Measurements from ENCODE around the gene PROCA1. TPM values are rescaled to one million over a fixed set of nuclear protein-coding genes. Genes with fewer than 3 reads are reported as not detected.

PROCA1 gene
- total and polyA plus RNA-seq, 2 of the 13 experiments (the other 11 are each of a cell fraction or from before 2014, with no cell fraction given): 0.73 to 1.5 TPM

- TF ChIP-seq TFE3 (CRISPR knock-in tag; IDR thresholded peaks at IDR 0.05) (0 out of 2 replicates have a peak, but pooled peaks have one; percentile 48), DZIP1 (CRISPR knock-in tag; IDR thresholded peaks at IDR 0.05) (no peak), NFKB2 (CRISPR knock-in tag; IDR thresholded peaks at IDR 0.05; ENCODE audit: borderline replicate concordance) (no peak), MAFG (CRISPR knock-in tag; IDR thresholded peaks at IDR 0.05) (no peak), PRDM10 (CRISPR knock-in tag; IDR thresholded peaks at IDR 0.05; ENCODE audit: low read depth) (no peak), THAP9 (CRISPR knock-in tag; IDR thresholded peaks at IDR 0.05; ENCODE audit: borderline replicate concordance) (no peak; the same call in 1 of the 2 replicates), ZNF646 (CRISPR knock-in tag; IDR thresholded peaks at IDR 0.05) (no peak)
Observed at GRCh38 chr17:28750178-28751047, 38.7 kb upstream of the PROCA1 start (continued).

All from HepG2 (cell line).